Ishikawa (cell line): ENCODE results near the gene DNAJC17.

Source experiments
- NFIC ChIP-seq: IDR thresholded peaks from 2 replicates; pipeline ENCODE4 v1.6.1; 2012
- RAD21 ChIP-seq: IDR thresholded peaks from 2 replicates; pipeline ENCODE4 v1.6.1; 2012; ENCODE audit warnings: low read depth
- YY1 ChIP-seq: IDR thresholded peaks from 2 replicates; pipeline ENCODE4 v1.6.1; 2012; ENCODE audit warnings: low read depth

GRCh38 chr15:40853241-40853890 lies 46.1 kb upstream of the DNAJC17 start:
- no peak for TF ChIP-seq RAD21
- TF ChIP-seq NFIC, result no peak
- no peak for TF ChIP-seq YY1
